ENCODE data around the gene GAS6.

DNA sequence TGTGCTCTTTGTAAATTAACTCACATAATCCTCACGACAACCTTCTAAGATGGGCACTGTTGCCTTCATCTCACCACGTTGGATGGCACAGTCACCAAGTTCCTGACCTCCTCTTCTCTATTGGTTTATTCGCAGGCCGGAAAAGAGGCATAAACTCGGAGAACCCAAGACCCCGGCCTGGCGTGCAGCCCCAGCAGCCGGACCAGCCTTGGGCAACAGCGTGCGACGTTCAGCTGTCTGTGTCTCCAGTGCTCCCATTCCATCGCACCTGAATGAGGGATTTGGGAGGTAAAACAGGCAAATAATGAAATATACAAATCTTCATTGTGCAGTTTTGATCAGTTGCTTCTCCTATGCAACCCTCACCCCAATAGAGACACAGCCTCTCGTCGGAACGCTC lies 34.5 kb upstream of the GAS6 start:
- no peak for TF ChIP-seq POLR2AphosphoS5 (IDR thresholded peaks at IDR 0.05; ENCODE audit: low read depth, low read length)
- no peak for TF ChIP-seq POLR2A (IDR thresholded peaks at IDR 0.05; ENCODE audit: low read depth, low read length)
